Fibroblast of lung (primary cell): ENCODE data around the gene AMPD2.

ENCODE experiments used
- EZH2 ChIP-seq: IDR thresholded peaks from 2 replicates; pipeline ENCODE4 v1.5.1; 2012; ENCODE audit warnings: low read length, control low read depth, mild to moderate bottlenecking; ENCODE audit errors: missing control alignments
- TF ChIP-seq, protein P1 (sequence below), 2 donors: IDR thresholded peaks in 1 of 2; conservative IDR thresholded peaks in 1 of 2; 1 replicate in 1 of 2; 2 replicates in 1 of 2; pipeline ENCODE4 v1.5.1; 2011 to 2012; ENCODE audit warnings: low read length in 2 of 2, control low read depth in 1 of 2, inconsistent platforms in 1 of 2, low read depth in 1 of 2, mild to moderate bottlenecking in 1 of 2

DNA sequence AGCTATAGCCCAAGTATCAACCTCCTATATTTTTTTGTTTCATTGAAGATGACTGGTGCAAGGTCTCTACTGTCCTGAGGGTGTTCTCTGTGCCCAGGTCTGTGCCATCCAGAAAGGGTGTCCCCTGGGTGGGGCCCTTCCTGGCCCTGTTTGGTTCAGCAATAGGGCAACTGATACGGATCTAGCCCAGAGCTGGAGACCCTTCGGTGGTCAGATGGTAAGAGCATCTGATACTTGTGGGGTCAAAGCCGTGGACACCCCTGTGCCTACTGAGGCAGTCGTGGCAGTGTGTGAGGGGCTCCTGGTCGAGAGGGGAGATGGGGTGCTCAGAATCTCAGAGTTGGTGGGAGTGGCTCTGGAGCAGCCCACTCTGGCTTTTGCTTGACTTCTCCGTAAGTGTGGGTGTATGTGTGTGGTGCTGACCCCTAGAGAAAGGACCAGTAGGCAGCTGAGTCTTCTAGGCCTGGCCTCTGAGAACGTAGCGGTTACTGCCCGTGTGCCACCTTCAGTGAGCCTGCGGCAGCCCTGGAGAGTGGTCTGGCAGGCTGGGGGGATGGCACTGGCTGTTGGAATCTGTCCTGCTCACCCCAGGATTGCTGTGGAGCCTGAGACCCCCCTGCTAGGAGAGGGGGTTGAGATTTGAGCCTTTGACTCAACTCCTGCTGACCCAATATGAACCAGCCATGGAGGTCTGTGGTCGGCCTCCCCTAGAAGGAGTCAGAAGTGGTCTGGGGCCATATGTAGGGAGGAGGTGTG lies 2.7 kb downstream of the AMPD2 start:
- TF ChIP-seq, protein P1, sequence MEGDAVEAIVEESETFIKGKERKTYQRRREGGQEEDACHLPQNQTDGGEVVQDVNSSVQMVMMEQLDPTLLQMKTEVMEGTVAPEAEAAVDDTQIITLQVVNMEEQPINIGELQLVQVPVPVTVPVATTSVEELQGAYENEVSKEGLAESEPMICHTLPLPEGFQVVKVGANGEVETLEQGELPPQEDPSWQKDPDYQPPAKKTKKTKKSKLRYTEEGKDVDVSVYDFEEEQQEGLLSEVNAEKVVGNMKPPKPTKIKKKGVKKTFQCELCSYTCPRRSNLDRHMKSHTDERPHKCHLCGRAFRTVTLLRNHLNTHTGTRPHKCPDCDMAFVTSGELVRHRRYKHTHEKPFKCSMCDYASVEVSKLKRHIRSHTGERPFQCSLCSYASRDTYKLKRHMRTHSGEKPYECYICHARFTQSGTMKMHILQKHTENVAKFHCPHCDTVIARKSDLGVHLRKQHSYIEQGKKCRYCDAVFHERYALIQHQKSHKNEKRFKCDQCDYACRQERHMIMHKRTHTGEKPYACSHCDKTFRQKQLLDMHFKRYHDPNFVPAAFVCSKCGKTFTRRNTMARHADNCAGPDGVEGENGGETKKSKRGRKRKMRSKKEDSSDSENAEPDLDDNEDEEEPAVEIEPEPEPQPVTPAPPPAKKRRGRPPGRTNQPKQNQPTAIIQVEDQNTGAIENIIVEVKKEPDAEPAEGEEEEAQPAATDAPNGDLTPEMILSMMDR (conservative IDR thresholded peaks at IDR 0.05 in 1 of 2, IDR thresholded peaks at IDR 0.05 in 1 of 2; ENCODE audit: low read depth in 1 of 2, low read length in 2 of 2): no peak
- TF ChIP-seq EZH2: no peak
